RWPE2 (cell line): ENCODE data around the gene NIN.
A peak's percentile ranks its signal among the peaks of the same experiment; 100 is the strongest.

ENCODE experiments used
- ATAC-seq: fragments of 200-7000 bp; cut with Tn5 transposase; 3 replicates; pipeline ENCODE4 v1.9.1; 2021; ENCODE audit warnings: low read depth
- DNase-seq: peaks from one replicate; pipeline ENCODE4 v3.0.0-alpha.2; 2020; ENCODE audit warnings: low spot score
- H3K27ac ChIP-seq: fragments of 450-650 bp; 2 replicates; pipeline ENCODE4 v1.5.1; 2017; ENCODE audit warnings: mild to moderate bottlenecking; ENCODE audit not compliant: poor library complexity, severe bottlenecking
- H3K27me3 ChIP-seq: fragments of 250-450 bp; sonication (Bioruptor Pico); 2 replicates; pipeline ENCODE4 v1.5.1; 2021; ENCODE audit warnings: mild to moderate bottlenecking, moderate library complexity; ENCODE audit not compliant: insufficient read depth, poor library complexity, severe bottlenecking
- H3K36me3 ChIP-seq: fragments of 250-450 bp; sonication (Bioruptor Pico); 2 replicates; pipeline ENCODE4 v1.5.1; 2020; ENCODE audit warnings: low read depth, mild to moderate bottlenecking, moderate library complexity
- H3K4me1 ChIP-seq: fragments of 250-450 bp; sonication (Bioruptor Pico); 2 replicates; pipeline ENCODE4 v1.5.1; 2021; ENCODE audit warnings: mild to moderate bottlenecking, moderate library complexity; ENCODE audit not compliant: insufficient read depth, poor library complexity, severe bottlenecking
- H3K4me3 ChIP-seq: fragments of 250-450 bp; sonication (Bioruptor Pico); 2 replicates; pipeline ENCODE4 v1.5.1; 2021; ENCODE audit warnings: mild to moderate bottlenecking, moderate library complexity; ENCODE audit not compliant: severe bottlenecking
- H3K9me3 ChIP-seq: fragments of 250-450 bp; sonication (Bioruptor Pico); 2 replicates; pipeline ENCODE4 v1.5.1; 2021; ENCODE audit warnings: mild to moderate bottlenecking, moderate library complexity; ENCODE audit not compliant: severe bottlenecking
- CTCF ChIP-seq: fragments of 450-650 bp; IDR thresholded peaks from one replicate; pipeline ENCODE4 v1.5.1; 2017; ENCODE audit warnings: mild to moderate bottlenecking, moderate library complexity; ENCODE audit not compliant: poor library complexity, severe bottlenecking

The NIN gene

GRCh38 chr14:50773632-50774541 lies 57.1 kb downstream of the NIN start:
- DNase-seq (no peak), ATAC-seq (peak; percentile 42)
- TF ChIP-seq CTCF, result peak; percentile 94

GRCh38 chr14:50772412-50772811 lies 58.5 kb downstream of the NIN start:
- DNase-seq, result no peak
- H3K27me3 ChIP-seq, result no peaks in the 10 kb centered on the region
- no peak overlapping the region for H3K4me3 ChIP-seq
- TF ChIP-seq CTCF, result no peak
- H3K36me3 ChIP-seq, result peaks cover 49% of the 10 kb centered on the region
- no peaks in the 10 kb centered on the region for H3K9me3 ChIP-seq
- H3K27ac ChIP-seq, result no peak overlapping the region
- ATAC-seq, result no peak
- peaks cover 21% of the 10 kb centered on the region for H3K4me1 ChIP-seq

More at GRCh38 chr14:50773632-50774541, 57.1 kb downstream of the NIN start:
- no peaks in the 10 kb centered on the region for H3K9me3 ChIP-seq
- H3K27ac ChIP-seq, result peak overlapping the region; percentile 60
- H3K36me3 ChIP-seq, result peaks cover 38% of the 10 kb centered on the region
- peaks cover 21% of the 10 kb centered on the region for H3K4me1 ChIP-seq
- H3K4me3 ChIP-seq, result no peak overlapping the region
- H3K27me3 ChIP-seq, result no peaks in the 10 kb centered on the region

GRCh38 chr14:50770586-50770985 lies 60.4 kb downstream of the NIN start:
- peaks cover 14% of the 10 kb centered on the region for H3K4me1 ChIP-seq
- H3K27ac ChIP-seq, result no peak overlapping the region
- no peak for TF ChIP-seq CTCF
- peaks cover 55% of the 10 kb centered on the region for H3K36me3 ChIP-seq
- no peak overlapping the region for H3K4me3 ChIP-seq
- no peaks in the 10 kb centered on the region for H3K27me3 ChIP-seq
- DNase-seq (no peak), ATAC-seq (peak; percentile 56)
- H3K9me3 ChIP-seq, result no peaks in the 10 kb centered on the region

GRCh38 chr14:50769863-50770500 lies 61.0 kb downstream of the NIN start:
- DNase-seq, result no peak
- Histone ChIP-seq H3K9me3 (no peaks in the 10 kb centered on the region), H3K27ac (no peak overlapping the region), H3K27me3 (no peaks in the 10 kb centered on the region), H3K36me3 (peaks cover 59% of the 10 kb centered on the region), H3K4me3 (no peak overlapping the region), H3K4me1 (peaks cover 9% of the 10 kb centered on the region)
- no peak for ATAC-seq
- no peak for TF ChIP-seq CTCF
